DND-41 (cell line): Measurements from ENCODE around the gene GARNL3.

Source experiments
- ATAC-seq: fragments of 200-7000 bp; cut with Tn5 transposase; 3 replicates; pipeline ENCODE4 v1.9.1; 2021; ENCODE audit warnings: low read depth; ENCODE audit not compliant: insufficient read depth
- DNase-seq: peaks from one replicate; pipeline ENCODE4 v3.0.0-alpha.2; 2020
- H2AFZ ChIP-seq: 2 replicates; pipeline ENCODE4 v1.6.0; 2012; ENCODE audit warnings: low read depth, low read length
- H3K27ac ChIP-seq: 2 replicates; pipeline ENCODE4 v1.5.1; 2012; ENCODE audit warnings: low read length, inconsistent platforms
- H3K27me3 ChIP-seq: fragments of 200-600 bp; sonication (generic); 2 replicates; pipeline ENCODE4 v1.6.0; 2012; ENCODE audit warnings: low read length, mild to moderate bottlenecking, inconsistent platforms; ENCODE audit not compliant: insufficient read depth, poor library complexity
- H3K36me3 ChIP-seq: 2 replicates; pipeline ENCODE4 v1.5.1; 2012; ENCODE audit warnings: low read length, inconsistent platforms; ENCODE audit not compliant: insufficient read depth
- H3K4me1 ChIP-seq: 2 replicates; pipeline ENCODE4 v1.5.1; 2012; ENCODE audit warnings: mild to moderate bottlenecking, low read length; ENCODE audit not compliant: insufficient read depth
- H3K4me2 ChIP-seq: 2 replicates; pipeline ENCODE4 v1.6.0; 2012; ENCODE audit warnings: mild to moderate bottlenecking, moderate library complexity, low read length, inconsistent platforms; ENCODE audit not compliant: insufficient read depth
- H3K4me3 ChIP-seq, 2 experiments: fragments of 200-600 bp in 1 of 2; shearing (Covaris generic) in 1 of 2; 2 replicates each; pipeline ENCODE4 v1.5.1; 2012 to 2016; ENCODE audit warnings: inconsistent platforms in 2 of 2, low read length in 2 of 2, mild to moderate bottlenecking in 2 of 2, low read depth in 1 of 2, moderate library complexity in 1 of 2
- H3K79me2 ChIP-seq: 2 replicates; pipeline ENCODE4 v1.6.0; 2012; ENCODE audit warnings: low read length, inconsistent platforms; ENCODE audit not compliant: insufficient read depth
- H3K9ac ChIP-seq: 2 replicates; pipeline ENCODE4 v1.6.0; 2012; ENCODE audit warnings: low read depth, mild to moderate bottlenecking, inconsistent platforms, low read length, moderate library complexity
- H3K9me3 ChIP-seq: 2 replicates; pipeline ENCODE4 v1.5.1; 2012; ENCODE audit warnings: low read length, moderate library complexity, mild to moderate bottlenecking, inconsistent platforms; ENCODE audit not compliant: insufficient read depth, severe bottlenecking
- H4K20me1 ChIP-seq: 2 replicates; pipeline ENCODE4 v1.6.0; 2012; ENCODE audit warnings: low read length; ENCODE audit not compliant: insufficient read depth
- CTCF ChIP-seq: IDR thresholded peaks from 2 replicates; pipeline ENCODE4 v1.5.1; 2012; ENCODE audit warnings: borderline replicate concordance, low read length, moderate library complexity, mild to moderate bottlenecking; ENCODE audit not compliant: poor library complexity, severe bottlenecking; ENCODE audit errors: extremely low read depth
- EZH2 ChIP-seq: IDR thresholded peaks from 3 replicates; pipeline ENCODE4 v1.6.1; 2012; ENCODE audit warnings: borderline replicate concordance, low read depth, mild to moderate bottlenecking, moderate library complexity, low read length, inconsistent platforms; ENCODE audit not compliant: severe bottlenecking

The GARNL3 gene

GRCh38 chr9:127344368-127345000 is 79.9 kb downstream of the GARNL3 start:
- no peaks in the 10 kb centered on the region for H3K79me2 ChIP-seq
- no peaks in the 10 kb centered on the region for H3K36me3 ChIP-seq
- DNase-seq, result no peak
- H3K9me3 ChIP-seq, result no peaks in the 10 kb centered on the region
- H3K27me3 ChIP-seq, result peaks cover 70% of the 10 kb centered on the region
- H3K9ac ChIP-seq, result no peak overlapping the region
- H3K4me1 ChIP-seq, result no peaks in the 10 kb centered on the region
- peaks cover 32% of the 10 kb centered on the region for H4K20me1 ChIP-seq
- no peak overlapping the region for H2AFZ ChIP-seq
- no peak overlapping the region for H3K4me3 ChIP-seq
- no peak overlapping the region for H3K4me2 ChIP-seq
- no peak overlapping the region for H3K27ac ChIP-seq
- TF ChIP-seq CTCF, result no peak
- no peak for TF ChIP-seq EZH2
- no peak for ATAC-seq

GRCh38 chr9:127345566-127345965 is 81.0 kb downstream of the GARNL3 start:
- Histone ChIP-seq H3K27me3 (peaks cover 67% of the 10 kb centered on the region), H3K79me2 (no peaks in the 10 kb centered on the region), H3K4me1 (no peaks in the 10 kb centered on the region), H3K4me2 (no peak overlapping the region), H3K27ac (no peak overlapping the region), H4K20me1 (peaks cover 28% of the 10 kb centered on the region), H3K36me3 (no peaks in the 10 kb centered on the region), H3K9me3 (no peaks in the 10 kb centered on the region), H3K9ac (no peak overlapping the region), H3K4me3 (no peak overlapping the region), H2AFZ (no peak overlapping the region)
- TF ChIP-seq CTCF (no peak), EZH2 (no peak)
- no peak for DNase-seq
- ATAC-seq, result no peak

GRCh38 chr9:127346584-127346983 is 82.0 kb downstream of the GARNL3 start:
- no peak overlapping the region for H3K4me2 ChIP-seq
- H3K4me3 ChIP-seq, result no peak overlapping the region
- H3K9ac ChIP-seq, result no peak overlapping the region
- H3K79me2 ChIP-seq, result no peaks in the 10 kb centered on the region
- no peak overlapping the region for H3K27ac ChIP-seq
- ATAC-seq, result no peak
- H3K4me1 ChIP-seq, result no peaks in the 10 kb centered on the region
- no peak for DNase-seq
- peaks cover 60% of the 10 kb centered on the region for H3K27me3 ChIP-seq
- no peaks in the 10 kb centered on the region for H3K9me3 ChIP-seq
- no peaks in the 10 kb centered on the region for H3K36me3 ChIP-seq
- no peak overlapping the region for H2AFZ ChIP-seq
- peaks cover 20% of the 10 kb centered on the region for H4K20me1 ChIP-seq
- TF ChIP-seq EZH2 (no peak), CTCF (peak; percentile 21)
